ENCODE results near the gene ATG4B. TPM values are rescaled to one million over a fixed set of nuclear protein-coding genes. Genes with fewer than 3 reads are reported as not detected.
"Not testable (repeated sequence)": the region's sequence is repeated elsewhere in the genome, so short reads cannot be mapped to it uniquely, and the experiment has no call there.

ATG4B gene
- polyA plus RNA-seq (ENCODE audit: insufficient read length in 4 of 4): 10 to 100 TPM; 68.3 to 87.6 (median 76.0) TPM

GRCh38 chr2:241637018-241637794, at the start of gene ATG4B, which contains the start of gene THAP4:
ATG4B (plus strand) TSS chr2:241637693; CDS start chr2:241637715, 22 bp downstream.
THAP4 (minus strand) TSS chr2:241637158; CDS start chr2:241637017, 141 bp downstream.
- peak; percentile 78 to 90 (median 80) for DNase-seq (ENCODE audit: low read depth in 4 of 4, low spot score in 3 of 4)

GRCh38 chr2:241589863-241590262, 47.6 kb upstream of the ATG4B start:
- not testable (repeated sequence) for DNase-seq (ENCODE audit: low read depth in 4 of 4, low spot score in 3 of 4)

GRCh38 chr2:241590496-241591455, 46.7 kb upstream of the ATG4B start:
- DNase-seq (ENCODE audit: low read depth in 4 of 4, low spot score in 3 of 4): not testable (repeated sequence)

GRCh38 chr2:241592126-241592845, 45.2 kb upstream of the ATG4B start:
- no peak for DNase-seq (ENCODE audit: low read depth in 4 of 4, low spot score in 3 of 4)

GRCh38 chr2:241593271-241593670, 44.2 kb upstream of the ATG4B start:
- DNase-seq (ENCODE audit: low read depth in 4 of 4, low spot score in 3 of 4): no peak

GRCh38 chr2:241595600-241596140, 41.8 kb upstream of the ATG4B start:
- no peak for DNase-seq (ENCODE audit: low read depth in 4 of 4, low spot score in 3 of 4)

GRCh38 chr2:241597561-241597960, 39.9 kb upstream of the ATG4B start:
- no peak for DNase-seq (ENCODE audit: low read depth in 4 of 4, low spot score in 3 of 4)

GRCh38 chr2:241598061-241598460, 39.4 kb upstream of the ATG4B start:
- DNase-seq (ENCODE audit: low read depth in 4 of 4, low spot score in 3 of 4): no peak

- DNase-seq (ENCODE audit: low read depth in 4 of 4, low spot score in 3 of 4): no peak
These were observed 39.0 kb upstream of the ATG4B start for GRCh38 chr2:241598487-241598886.

- no peak for DNase-seq (ENCODE audit: low read depth in 4 of 4, low spot score in 3 of 4)
These were observed 37.9 kb upstream of the ATG4B start for GRCh38 chr2:241599615-241600014.

GRCh38 chr2:241601841-241602240, 35.7 kb upstream of the ATG4B start:
- no peak for DNase-seq (ENCODE audit: low read depth in 4 of 4, low spot score in 3 of 4)

- no peak for DNase-seq (ENCODE audit: low read depth in 4 of 4, low spot score in 3 of 4)
These were observed 34.8 kb upstream of the ATG4B start for GRCh38 chr2:241602720-241603119.

- DNase-seq (ENCODE audit: low read depth in 4 of 4, low spot score in 3 of 4): no peak
These were observed 33.8 kb upstream of the ATG4B start for GRCh38 chr2:241603686-241604085.

- DNase-seq (ENCODE audit: low read depth in 4 of 4, low spot score in 3 of 4): no peak
These were observed 31.3 kb upstream of the ATG4B start for GRCh38 chr2:241606186-241606585.

- DNase-seq (ENCODE audit: low read depth in 4 of 4, low spot score in 3 of 4): no peak
These were observed 30.2 kb upstream of the ATG4B start for GRCh38 chr2:241607162-241607885.

GRCh38 chr2:241608881-241609280, 28.6 kb upstream of the ATG4B start:
- no peak for DNase-seq (ENCODE audit: low read depth in 4 of 4, low spot score in 3 of 4)

GRCh38 chr2:241609859-241610793, 27.4 kb upstream of the ATG4B start:
- peak; percentile 47 to 62 (median 53) for DNase-seq (ENCODE audit: low read depth in 4 of 4, low spot score in 3 of 4)

GRCh38 chr2:241611062-241611461, 26.4 kb upstream of the ATG4B start:
- no peak for DNase-seq (ENCODE audit: low read depth in 4 of 4, low spot score in 3 of 4)
